Activated naive CD4-positive, alpha-beta T cell treated with anti-CD3 and anti-CD28 coated beads for 36 hours (primary cell): ENCODE measurements around the gene CNIH2. TPM values are rescaled to one million over a fixed set of nuclear protein-coding genes. Genes with fewer than 3 reads are reported as not detected.
"Not testable (repeated sequence)": the region's sequence is repeated elsewhere in the genome, so short reads cannot be mapped to it uniquely, and the experiment has no call there.

Source experiments
- CTCF ChIA-PET: fragments of 350-600 bp; sonication (Branson Sonifier 250); formaldehyde crosslinking; loops from one replicate; lab custom pipeline; 2021; ENCODE audit warnings: antibody characterized with exemption; lab: Charles Lee
- DNase-seq: peaks from one replicate; pipeline ENCODE4 v3.0.0-alpha.2; 2020
- H3K27ac Mint-ChIP-seq: one replicate; pipeline ENCODE4 v1.8.0; 2021; ENCODE audit warnings: mild to moderate bottlenecking, mixed read lengths
- H3K27me3 Mint-ChIP-seq: one replicate; pipeline ENCODE4 v1.8.0; 2021; ENCODE audit warnings: low read depth, mixed read lengths
- H3K36me3 Mint-ChIP-seq: one replicate; pipeline ENCODE4 v1.8.0; 2021; ENCODE audit warnings: low read depth, mixed read lengths
- H3K4me1 Mint-ChIP-seq: one replicate; pipeline ENCODE4 v1.8.0; 2021; ENCODE audit warnings: low read depth, mixed read lengths
- H3K4me3 Mint-ChIP-seq: one replicate; pipeline ENCODE4 v1.8.0; 2021; ENCODE audit warnings: mild to moderate bottlenecking, moderate library complexity, mixed read lengths
- H3K9me3 Mint-ChIP-seq: one replicate; pipeline ENCODE4 v1.8.0; 2021; ENCODE audit warnings: mixed read lengths
- intact Hi-C: fragments of 100-400 bp; cut with micrococcal nuclease; formaldehyde crosslinking; loops from one replicate; pipeline ENCODE4 v1.15.1; 2023
- total RNA-seq, 2 experiments: library from RNA; stranded (reverse); gene quantifications; one replicate each; pipeline ENCODE4 v1.2.3, GENCODE V29; 2021

CNIH2 gene
- total RNA-seq, 2 experiments from 2014 or later = 1.2 to 1.6 TPM

DNA sequence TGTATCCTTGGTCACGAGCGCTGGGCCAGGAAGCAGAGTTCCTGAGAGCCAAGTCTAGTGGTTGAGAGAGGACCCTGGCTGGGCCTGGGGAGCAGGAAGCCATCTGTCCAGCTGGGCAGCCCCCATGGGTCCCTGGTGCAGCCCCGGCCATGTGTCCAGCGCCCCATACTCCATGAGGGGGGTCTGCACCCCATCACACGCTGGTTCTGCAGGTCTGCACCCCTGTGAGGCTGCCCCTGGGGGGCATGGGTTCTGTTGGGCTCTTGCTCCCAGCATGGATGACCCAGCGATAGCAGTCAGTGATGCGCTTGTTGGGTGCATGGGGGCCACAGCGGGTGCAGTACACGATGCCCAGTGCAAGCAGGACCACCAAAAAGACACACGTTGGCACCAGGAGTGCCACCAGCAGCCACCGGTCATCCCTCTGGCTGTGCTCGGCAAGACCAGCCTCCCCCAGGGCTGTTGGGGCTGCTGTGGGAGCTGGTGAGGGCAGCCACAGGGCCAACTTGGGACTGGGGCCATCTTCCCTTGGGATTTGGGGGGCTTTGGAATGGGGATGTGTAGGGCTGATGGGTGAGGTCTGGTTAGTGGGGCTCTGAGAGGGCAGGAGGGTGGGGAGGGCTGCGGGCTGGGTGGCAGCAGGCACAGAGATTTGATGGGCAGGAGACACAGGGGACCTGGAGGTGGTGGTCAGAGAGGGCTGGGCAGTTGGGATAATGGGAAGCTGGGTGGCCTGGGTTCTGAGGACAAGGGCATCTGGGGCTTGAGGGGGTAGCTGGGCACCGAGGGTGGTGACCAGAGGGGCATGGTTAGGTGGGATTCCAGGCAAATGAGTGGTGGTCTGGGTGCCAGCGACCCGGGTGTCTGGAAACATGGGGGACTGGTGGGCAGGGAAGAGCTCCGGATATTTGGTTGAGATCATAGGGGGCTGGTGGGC, 36.9 kb downstream of the CNIH2 start:
- Mint-ChIP-seq H3K4me1 (peaks cover 60% of the 10 kb centered on the region), H3K9me3 (peaks cover 5% of the 10 kb centered on the region), H3K27ac (peak overlapping the region; percentile 17), H3K4me3 (no peak overlapping the region), H3K27me3 (no peaks in the 10 kb centered on the region), H3K36me3 (no peaks in the 10 kb centered on the region)
- CTCF ChIA-PET = interaction anchor here (4.1 kb wide), 1 partner anchor 12 kb away, joined by 23 read pairs; no protein-coding TSS in a partner anchor
- DNase-seq = no peak
- intact Hi-C loops = no loop called here

DNA sequence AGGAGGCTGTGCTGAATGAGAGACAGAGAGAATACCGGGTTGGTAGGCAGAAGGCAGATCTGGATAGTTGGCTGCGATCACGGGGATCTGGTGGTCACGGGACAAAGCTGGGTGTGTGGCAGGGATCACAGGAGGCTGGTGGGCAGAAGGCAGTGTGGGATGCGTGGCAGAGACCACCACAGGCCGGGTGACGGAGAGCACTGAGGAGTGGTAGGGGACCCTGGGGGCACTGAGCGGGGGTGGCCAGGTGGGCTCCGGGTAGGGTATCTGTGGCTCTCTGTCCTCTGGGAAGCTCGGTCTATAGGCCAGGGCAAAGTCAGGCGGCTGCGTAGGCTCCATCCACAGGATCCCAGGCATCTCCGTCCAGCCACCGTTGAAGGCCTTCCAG, 37.5 kb downstream of the CNIH2 start:
- DNase-seq = no peak
- Mint-ChIP-seq H3K9me3 (peaks cover 10% of the 10 kb centered on the region), H3K4me3 (no peak overlapping the region), H3K27me3 (no peaks in the 10 kb centered on the region), H3K4me1 (peaks cover 65% of the 10 kb centered on the region), H3K27ac (no peak overlapping the region), H3K36me3 (no peaks in the 10 kb centered on the region)
- CTCF ChIA-PET = interaction anchor here (1.8 kb wide), 1 partner anchor 74 kb away, joined by 3 read pairs; no protein-coding TSS in a partner anchor
- intact Hi-C loops = no loop called here

DNA sequence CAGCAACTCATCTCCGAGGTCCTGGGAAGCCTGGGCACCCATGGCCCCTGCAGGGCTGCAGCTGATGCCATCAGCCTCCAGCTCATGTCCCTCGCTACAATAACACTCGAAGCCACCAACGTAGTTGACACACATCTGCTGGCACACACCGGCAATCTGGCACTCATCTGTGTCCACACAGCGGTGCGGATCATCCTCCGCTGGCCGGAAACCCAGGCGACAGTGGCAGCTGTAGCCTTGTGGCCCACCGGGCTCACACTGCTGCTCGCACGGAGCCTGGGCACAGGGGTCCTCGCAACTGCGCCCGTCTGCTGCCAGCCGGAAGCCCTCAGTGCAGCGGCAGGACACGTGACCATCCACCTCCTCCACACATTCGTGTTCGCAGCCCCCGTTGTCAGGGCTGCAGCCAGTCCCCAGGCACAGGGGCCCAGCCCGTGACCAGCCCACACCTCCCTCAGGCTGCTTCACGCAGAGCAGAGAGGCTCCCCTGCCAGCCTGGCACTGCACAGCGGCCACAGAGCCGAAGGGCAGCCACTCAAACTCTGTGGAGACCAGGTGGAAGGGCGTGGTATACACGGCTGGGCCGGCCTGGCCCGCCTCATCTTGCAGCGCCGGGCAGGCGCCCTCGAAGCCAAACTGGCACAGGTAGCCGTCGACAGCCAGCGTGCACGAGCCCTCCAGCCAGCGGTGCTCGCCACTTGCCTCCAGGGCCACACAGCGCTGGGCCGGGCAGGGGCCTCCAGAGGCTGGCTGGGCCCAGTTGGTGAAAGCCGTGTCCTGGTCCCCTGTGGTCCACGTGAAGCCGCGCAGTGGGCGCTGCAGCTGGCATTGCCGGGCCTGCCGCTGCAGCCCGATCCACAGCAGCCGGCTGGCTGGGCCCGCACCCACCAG, 38.2 kb downstream of the CNIH2 start:
- Mint-ChIP-seq H3K9me3 (peaks cover 10% of the 10 kb centered on the region), H3K27me3 (no peaks in the 10 kb centered on the region), H3K4me3 (no peak overlapping the region), H3K27ac (no peak overlapping the region), H3K36me3 (no peaks in the 10 kb centered on the region), H3K4me1 (peaks cover 65% of the 10 kb centered on the region)
- CTCF ChIA-PET = interaction anchor here (1.3 to 1.8 kb wide), 2 partner anchors 13 to 73 kb away, joined by 3 to 4 read pairs; no protein-coding TSS in a partner anchor
- DNase-seq = no peak
- intact Hi-C loops = no loop called here

DNA sequence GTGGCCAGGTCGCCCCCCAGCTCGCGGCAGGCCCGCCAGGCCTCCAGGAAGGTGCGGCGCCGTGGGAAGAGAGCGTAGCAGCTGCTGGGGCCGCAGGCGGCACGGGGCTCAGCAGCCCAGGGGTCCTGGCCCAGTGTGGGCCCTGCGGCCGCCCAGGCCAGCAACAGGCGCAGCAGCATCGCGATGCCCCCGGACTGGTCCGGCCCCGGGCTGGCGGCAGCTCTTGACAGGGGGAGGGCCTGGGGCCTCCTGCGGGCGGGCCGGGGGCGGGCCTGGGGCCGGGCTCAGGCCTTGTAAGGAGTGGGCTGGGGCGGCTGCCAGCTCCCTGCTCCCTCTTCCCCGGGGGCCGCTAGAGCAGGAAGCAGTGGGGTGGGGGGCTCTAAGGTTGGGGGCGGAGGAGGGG, 38.9 kb downstream of the CNIH2 start, which contains the start of gene CD248:
Gene CD248 (minus strand): TSS at position 196 of the 403 bp plus-strand sequence. CDS start 17 bp downstream, at position 179.
- H3K27me3 Mint-ChIP-seq = no peaks in the 10 kb centered on the region
- peaks cover 65% of the 10 kb centered on the region for H3K4me1 Mint-ChIP-seq
- H3K4me3 Mint-ChIP-seq = peak within 1 kb of the TSS; percentile 53
- intact Hi-C loops = no loop called here
- H3K36me3 Mint-ChIP-seq = no peaks in the 10 kb centered on the region
- peak within 1 kb of the TSS; percentile 93 for H3K27ac Mint-ChIP-seq
- CTCF ChIA-PET = interaction anchor here (0.6 to 1.8 kb wide), 4 partner anchors 12 to 114 kb away, joined by 3 to 4 read pairs (median 4); no protein-coding TSS in a partner anchor
- peaks cover 10% of the 10 kb centered on the region for H3K9me3 Mint-ChIP-seq
- DNase-seq = no peak

DNA sequence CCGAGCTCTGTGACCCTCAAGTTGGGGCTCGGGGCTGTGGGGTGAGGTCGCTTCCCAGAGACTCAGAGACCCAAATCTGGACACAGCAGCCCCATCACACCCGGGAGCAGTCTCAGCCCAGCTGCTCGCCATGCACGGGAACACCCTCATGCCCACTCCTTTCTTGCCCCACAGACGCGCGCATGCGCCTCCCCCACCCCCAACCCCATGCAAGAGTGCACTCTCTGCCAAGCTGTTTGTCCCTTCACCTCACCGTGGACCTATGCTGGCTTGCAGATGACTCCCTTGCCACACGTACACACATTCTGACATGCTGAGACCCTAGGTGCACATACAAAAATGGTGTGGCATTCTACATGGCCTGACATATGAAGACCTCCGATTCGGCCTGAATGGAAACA, 39.3 kb downstream of the CNIH2 start:
- CTCF ChIA-PET = interaction anchor here (0.6 to 1.8 kb wide), 5 partner anchors 12 to 113 kb away, joined by 3 to 4 read pairs (median 3); partner anchors contain the start of gene BRMS1
- intact Hi-C loops = no loop called here
- peak; percentile 56 for DNase-seq
- Mint-ChIP-seq H3K36me3 (no peaks in the 10 kb centered on the region), H3K27ac (peak overlapping the region; percentile 93), H3K4me3 (peak overlapping the region; percentile 53), H3K4me1 (peaks cover 65% of the 10 kb centered on the region), H3K27me3 (no peaks in the 10 kb centered on the region), H3K9me3 (peaks cover 10% of the 10 kb centered on the region)

DNA sequence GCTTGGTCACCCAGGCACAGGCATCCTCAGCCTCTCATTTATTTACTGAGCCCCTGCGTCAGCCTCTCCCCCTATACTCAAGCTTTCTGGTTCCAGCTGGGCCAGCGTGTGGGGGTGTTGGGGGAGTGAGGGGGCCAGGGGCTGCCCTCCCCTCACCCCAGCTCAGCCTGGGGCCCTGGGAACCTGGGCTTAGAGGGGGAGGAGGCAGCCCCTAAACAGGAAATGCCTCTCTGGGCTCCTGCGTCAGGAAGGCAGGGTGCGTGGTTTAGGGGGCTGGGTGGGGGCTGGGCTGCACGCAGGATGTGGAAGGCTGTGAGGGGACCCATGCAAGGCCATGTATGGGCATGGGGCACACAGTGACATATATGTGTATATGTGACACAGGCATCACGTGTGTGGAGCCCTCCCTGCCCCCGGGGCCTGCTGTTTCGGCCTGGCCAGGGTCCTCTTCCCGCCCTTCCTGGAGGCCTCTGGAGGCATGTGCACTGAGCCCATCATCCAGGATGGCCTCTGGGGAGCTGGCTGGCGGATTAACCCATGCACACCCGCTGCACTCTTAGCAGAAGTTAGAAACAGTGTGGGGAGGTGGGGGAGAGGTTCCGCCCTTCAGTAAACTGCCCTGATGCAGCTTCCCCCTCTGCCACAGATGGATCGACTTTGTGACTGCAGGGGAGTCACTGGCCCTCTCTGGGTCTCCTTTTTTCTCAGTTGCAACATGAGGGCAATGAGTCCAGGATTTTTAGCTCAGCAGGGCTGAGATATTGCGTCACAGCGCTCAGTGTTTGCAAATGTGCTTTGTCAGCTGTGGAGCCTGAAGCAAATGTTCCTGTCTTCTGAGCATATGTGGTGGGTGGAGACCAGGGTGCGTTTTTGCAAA, 40.0 kb downstream of the CNIH2 start:
- Mint-ChIP-seq H3K27ac (peak overlapping the region; percentile 93), H3K36me3 (no peaks in the 10 kb centered on the region), H3K9me3 (peaks cover 10% of the 10 kb centered on the region), H3K27me3 (no peaks in the 10 kb centered on the region), H3K4me1 (peaks cover 66% of the 10 kb centered on the region), H3K4me3 (peak overlapping the region; percentile 53)
- intact Hi-C loops = loop anchor here (1.0 kb wide), 1 partner anchor 8 kb away; no protein-coding TSS in a partner anchor
- CTCF ChIA-PET = interaction anchor here (1.0 to 1.3 kb wide), 3 partner anchors 9 to 27 kb away, joined by 3 to 5 read pairs (median 4); partner anchors contain the start of gene BRMS1
- peak; percentile 71 for DNase-seq

DNA sequence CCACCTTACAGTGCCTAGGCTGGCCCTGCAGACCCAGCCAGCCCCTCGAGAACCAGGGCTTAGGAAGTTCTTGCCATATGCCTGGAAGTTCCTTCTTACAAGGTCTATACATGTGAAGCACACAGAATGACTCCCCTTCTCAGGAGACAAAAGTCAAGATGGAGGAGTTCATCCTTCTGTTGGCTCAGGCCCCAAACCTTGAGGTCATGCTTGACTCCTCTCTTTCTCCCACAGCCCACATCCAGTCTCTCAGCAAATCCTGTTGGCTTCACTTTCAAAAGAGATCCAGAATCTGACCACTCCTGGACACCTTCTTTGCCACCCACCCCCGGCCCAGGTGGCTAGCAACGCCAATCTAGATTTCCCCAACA, 40.6 kb downstream of the CNIH2 start:
- intact Hi-C loops = loop anchor here (1.0 kb wide), 1 partner anchor 8 kb away; no protein-coding TSS in a partner anchor
- DNase-seq = no peak
- peaks cover 10% of the 10 kb centered on the region for H3K9me3 Mint-ChIP-seq
- H3K36me3 Mint-ChIP-seq = no peaks in the 10 kb centered on the region
- H3K4me3 Mint-ChIP-seq = no peak overlapping the region
- H3K27ac Mint-ChIP-seq = peak overlapping the region; percentile 93
- CTCF ChIA-PET = interaction anchor here (1.0 to 1.3 kb wide), 2 partner anchors 8 to 26 kb away, joined by 3 to 5 read pairs; partner anchors contain the start of gene BRMS1
- no peaks in the 10 kb centered on the region for H3K27me3 Mint-ChIP-seq
- H3K4me1 Mint-ChIP-seq = peaks cover 62% of the 10 kb centered on the region

DNA sequence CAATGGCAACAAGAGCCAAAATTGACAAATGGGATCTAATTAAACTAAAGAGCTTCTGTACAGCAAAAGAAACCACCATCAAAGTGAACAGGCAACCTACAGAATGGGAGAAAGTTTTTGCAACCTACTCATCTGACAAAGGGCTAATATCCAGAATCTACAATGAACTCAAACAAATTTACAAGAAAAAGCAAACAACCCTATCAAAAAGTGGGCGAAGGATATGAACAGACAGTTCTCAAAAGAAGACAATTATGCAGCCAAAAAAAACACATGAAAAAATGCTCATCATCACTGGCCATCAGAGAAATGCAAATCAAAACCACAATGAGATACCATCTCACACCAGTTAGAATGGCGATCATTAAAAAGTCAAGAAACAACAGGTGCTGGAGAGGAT, 42.3 kb downstream of the CNIH2 start:
- H3K4me3 Mint-ChIP-seq, H3K27me3 Mint-ChIP-seq, CTCF ChIA-PET, intact Hi-C loops, H3K36me3 Mint-ChIP-seq, DNase-seq, H3K27ac Mint-ChIP-seq: not testable (repeated sequence)
- Mint-ChIP-seq H3K9me3 (peaks cover 10% of the 10 kb centered on the region), H3K4me1 (peaks cover 55% of the 10 kb centered on the region)

DNA sequence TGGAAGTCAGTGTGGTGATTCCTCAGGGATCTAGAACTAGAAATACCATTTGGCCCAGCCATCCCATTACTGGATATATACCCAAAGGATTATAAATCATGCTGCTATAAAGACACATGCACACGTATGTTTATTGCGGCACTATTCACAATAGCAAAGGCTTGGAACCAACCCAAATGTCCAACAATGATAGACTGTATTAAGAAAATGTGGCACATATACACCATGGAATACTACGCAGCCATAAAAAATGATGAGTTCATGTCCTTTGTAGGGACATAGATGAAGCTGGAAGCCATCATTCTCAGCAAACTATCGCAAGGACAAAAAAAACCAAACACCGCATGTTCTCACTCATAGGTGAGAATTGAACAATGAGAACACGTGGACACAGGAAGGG, 42.8 kb downstream of the CNIH2 start:
- intact Hi-C loops, CTCF ChIA-PET, DNase-seq, H3K36me3 Mint-ChIP-seq, H3K27ac Mint-ChIP-seq, H3K27me3 Mint-ChIP-seq, H3K4me3 Mint-ChIP-seq: not testable (repeated sequence)
- Mint-ChIP-seq H3K4me1 (peaks cover 51% of the 10 kb centered on the region), H3K9me3 (peaks cover 10% of the 10 kb centered on the region)

DNA sequence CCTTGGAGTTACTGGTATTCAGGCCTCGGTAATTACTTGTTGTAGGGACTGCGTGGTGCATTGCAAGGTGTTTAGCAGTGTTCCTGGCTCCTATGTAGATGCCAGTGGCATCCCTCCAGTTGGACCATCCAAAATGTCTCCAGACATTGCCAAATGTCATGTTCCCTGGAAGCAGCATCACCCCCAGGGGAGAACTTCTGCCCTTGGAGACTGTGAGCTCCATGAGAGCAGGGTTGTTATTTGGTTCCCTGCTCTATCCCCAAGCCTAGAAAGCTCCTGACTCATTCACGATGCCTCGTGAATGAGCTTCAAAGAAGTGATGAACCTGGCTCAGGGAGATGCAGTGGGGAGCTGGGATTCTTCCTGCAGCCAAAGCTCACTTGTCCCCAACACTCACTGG, 43.6 kb downstream of the CNIH2 start:
- Mint-ChIP-seq H3K4me1 (peaks cover 52% of the 10 kb centered on the region), H3K27me3 (no peaks in the 10 kb centered on the region)
- intact Hi-C loops = no loop called here

More for the DNA sequence above, 43.6 kb downstream of the CNIH2 start:
- H3K27ac Mint-ChIP-seq = no peak overlapping the region
- CTCF ChIA-PET = interaction anchor here (0.5 to 2.0 kb wide), 2 partner anchors 9 to 1046 kb away, joined by 3 to 14 read pairs; no protein-coding TSS in a partner anchor
- H3K9me3 Mint-ChIP-seq = peaks cover 10% of the 10 kb centered on the region
- no peak for DNase-seq
- no peaks in the 10 kb centered on the region for H3K36me3 Mint-ChIP-seq
- H3K4me3 Mint-ChIP-seq = no peak overlapping the region
